ENCODE results near the gene CDK7.

- TF ChIP-seq CTCF (IDR thresholded peaks at IDR 0.05; ENCODE audit: insufficient read depth, low read length) (no peak), SPI1 (IDR thresholded peaks at IDR 0.05; ENCODE audit: borderline replicate concordance, low read depth) (no peak), REST (IDR thresholded peaks at IDR 0.05; ENCODE audit: insufficient replicate concordance, low read depth) (no peak), POLR2AphosphoS5 (IDR thresholded peaks at IDR 0.05; ENCODE audit: low read depth) (no peak), GABPA (IDR thresholded peaks at IDR 0.05; ENCODE audit: low read depth) (no peak)
These were observed 3.2 kb downstream of the CDK7 start for GRCh38 chr5:69237877-69238276.

Measured in HL-60 (cell line).